Activated CD8-positive, alpha-beta T cell treated with anti-CD3 and anti-CD28 coated beads, Interleukin-2, amount 10 ng/mL, durations not matched to agents 7 days and 5 days (primary cell): ENCODE data around the gene FRYL. TPM values are rescaled to one million over a fixed set of nuclear protein-coding genes. Genes with fewer than 3 reads are reported as not detected.

Experiments
- ATAC-seq: fragments of 150-1000 bp; cut with Tn5 transposase; one replicate; pipeline ENCODE4 v1.10.0; 2021; ENCODE audit warnings: moderate library complexity
- CTCF ChIA-PET: fragments of 350-600 bp; sonication (Branson Sonifier 250); formaldehyde crosslinking; loops from one replicate; lab custom pipeline; 2021; ENCODE audit warnings: antibody characterized with exemption; lab: Charles Lee
- POLR2A ChIA-PET: fragments of 350-600 bp; sonication (Branson Sonifier 250); formaldehyde crosslinking; loops from one replicate; lab custom pipeline; 2021; ENCODE audit warnings: antibody characterized with exemption; lab: Charles Lee
- DNase-seq: peaks from one replicate; pipeline ENCODE4 v3.0.0-alpha.2; 2020
- H3K27ac Mint-ChIP-seq: one replicate; pipeline ENCODE4 v1.8.0; 2021; ENCODE audit warnings: mild to moderate bottlenecking, mixed read lengths
- H3K27me3 Mint-ChIP-seq: one replicate; pipeline ENCODE4 v1.8.0; 2021; ENCODE audit warnings: low read depth, mixed read lengths
- H3K36me3 Mint-ChIP-seq: one replicate; pipeline ENCODE4 v1.8.0; 2021; ENCODE audit warnings: low read depth, mixed read lengths
- H3K4me1 Mint-ChIP-seq: one replicate; pipeline ENCODE4 v1.8.0; 2021; ENCODE audit warnings: low read depth, mixed read lengths
- H3K4me3 Mint-ChIP-seq: one replicate; pipeline ENCODE4 v1.8.0; 2021; ENCODE audit warnings: mild to moderate bottlenecking, mixed read lengths
- H3K9me3 Mint-ChIP-seq: one replicate; pipeline ENCODE4 v1.8.0; 2022; ENCODE audit warnings: mixed read lengths; ENCODE audit not compliant: insufficient read depth
- total RNA-seq, 2 experiments: library from RNA; stranded (reverse); gene quantifications; one replicate each; pipeline ENCODE4 v1.2.3, GENCODE V29; 2021

The FRYL gene
- total RNA-seq, 2 experiments from 2014 or later, result 98.5 to 107 TPM

GRCh38 chr4:48483777-48484493, 296.1 kb downstream of the FRYL start:
- POLR2A ChIA-PET, result no interaction called here
- DNase-seq, result no peak
- peak; percentile 37 for ATAC-seq
- Mint-ChIP-seq H3K36me3 (peaks cover 4% of the 10 kb centered on the region), H3K4me1 (peaks cover 18% of the 10 kb centered on the region), H3K27ac (no peak overlapping the region), H3K27me3 (peaks cover 71% of the 10 kb centered on the region), H3K9me3 (no peaks in the 10 kb centered on the region), H3K4me3 (peak overlapping the region; percentile 49)
- CTCF ChIA-PET, result interaction anchor here (1.9 kb wide), 1 partner anchor 9 kb away, joined by 5 read pairs; no protein-coding TSS in a partner anchor

- ChIA-PET POLR2A (no interaction called here), CTCF (no interaction called here)
- ATAC-seq (peak; percentile 58), DNase-seq (no peak)
- Mint-ChIP-seq H3K4me1 (peaks cover 18% of the 10 kb centered on the region), H3K27ac (no peak within 1 kb of the TSS), H3K9me3 (no peaks in the 10 kb centered on the region), H3K27me3 (peaks cover 66% of the 10 kb centered on the region), H3K36me3 (peaks cover 4% of the 10 kb centered on the region), H3K4me3 (peak within 1 kb of the TSS; percentile 49)
Observed at GRCh38 chr4:48483006-48483776, 296.9 kb downstream of the FRYL start, which contains the start of gene SLC10A4. SLC10A4 (plus strand) TSS chr4:48483343; CDS start chr4:48483562, 219 bp downstream.

- Mint-ChIP-seq H3K9me3 (no peaks in the 10 kb centered on the region), H3K36me3 (peaks cover 4% of the 10 kb centered on the region), H3K27me3 (peaks cover 54% of the 10 kb centered on the region), H3K4me3 (no peak overlapping the region), H3K4me1 (peaks cover 18% of the 10 kb centered on the region), H3K27ac (no peak overlapping the region)
- ChIA-PET POLR2A (no interaction called here), CTCF (interaction anchor here (0.8 kb wide), 1 partner anchor 26 kb away, joined by 3 read pairs; no protein-coding TSS in a partner anchor)
- ATAC-seq (no peak), DNase-seq (no peak)
Observed at GRCh38 chr4:48481581-48481980, 298.5 kb downstream of the FRYL start.

- no peaks in the 10 kb centered on the region for H3K36me3 Mint-ChIP-seq
- H3K9me3 Mint-ChIP-seq, result no peaks in the 10 kb centered on the region
- ATAC-seq (no peak), DNase-seq (no peak)
- no peak overlapping the region for H3K4me3 Mint-ChIP-seq
- no peak overlapping the region for H3K27ac Mint-ChIP-seq
- POLR2A ChIA-PET, result no interaction called here
- H3K27me3 Mint-ChIP-seq, result peaks cover 35% of the 10 kb centered on the region
- H3K4me1 Mint-ChIP-seq, result peaks cover 5% of the 10 kb centered on the region
- CTCF ChIA-PET, result no interaction called here
Observed at GRCh38 chr4:48478273-48478672, 301.8 kb downstream of the FRYL start.

- Mint-ChIP-seq H3K9me3 (no peaks in the 10 kb centered on the region), H3K4me3 (no peak overlapping the region), H3K27ac (no peak overlapping the region), H3K27me3 (peaks cover 12% of the 10 kb centered on the region), H3K4me1 (no peaks in the 10 kb centered on the region), H3K36me3 (no peaks in the 10 kb centered on the region)
- ChIA-PET CTCF (interaction anchor here (1.2 kb wide), 1 partner anchor 12 kb away, joined by 3 read pairs; no protein-coding TSS in a partner anchor), POLR2A (no interaction called here)
- DNase-seq (no peak), ATAC-seq (no peak)
Observed at GRCh38 chr4:48475770-48476169, 304.3 kb downstream of the FRYL start.

- H3K27me3 Mint-ChIP-seq, result peaks cover 13% of the 10 kb centered on the region
- CTCF ChIA-PET, result interaction anchor here (0.6 kb wide), 1 partner anchor 55 kb away, joined by 3 read pairs; no protein-coding TSS in a partner anchor
- no peak for DNase-seq
- no peak for ATAC-seq
- H3K9me3 Mint-ChIP-seq, result no peaks in the 10 kb centered on the region
- no peaks in the 10 kb centered on the region for H3K4me1 Mint-ChIP-seq
- H3K4me3 Mint-ChIP-seq, result no peak overlapping the region
- H3K36me3 Mint-ChIP-seq, result no peaks in the 10 kb centered on the region
- POLR2A ChIA-PET, result no interaction called here
- H3K27ac Mint-ChIP-seq, result no peak overlapping the region
Observed at GRCh38 chr4:48472794-48473193, 307.3 kb downstream of the FRYL start.

GRCh38 chr4:48470570-48470969, 309.5 kb downstream of the FRYL start:
- Mint-ChIP-seq H3K27ac (no peak overlapping the region), H3K36me3 (no peaks in the 10 kb centered on the region), H3K4me1 (no peaks in the 10 kb centered on the region), H3K4me3 (no peak overlapping the region), H3K9me3 (no peaks in the 10 kb centered on the region), H3K27me3 (peaks cover 11% of the 10 kb centered on the region)
- ATAC-seq, result no peak
- CTCF ChIA-PET, result no interaction called here
- POLR2A ChIA-PET, result no interaction called here
- DNase-seq, result no peak

- no peak overlapping the region for H3K27ac Mint-ChIP-seq
- no peak for ATAC-seq
- ChIA-PET POLR2A (no interaction called here), CTCF (no interaction called here)
- no peak overlapping the region for H3K4me3 Mint-ChIP-seq
- peaks cover 9% of the 10 kb centered on the region for H3K27me3 Mint-ChIP-seq
- H3K4me1 Mint-ChIP-seq, result no peaks in the 10 kb centered on the region
- no peak for DNase-seq
- H3K9me3 Mint-ChIP-seq, result no peaks in the 10 kb centered on the region
- no peaks in the 10 kb centered on the region for H3K36me3 Mint-ChIP-seq
Observed at GRCh38 chr4:48470137-48470536, 309.9 kb downstream of the FRYL start.

GRCh38 chr4:48467891-48468290, 312.2 kb downstream of the FRYL start:
- ChIA-PET CTCF (no interaction called here), POLR2A (no interaction called here)
- no peaks in the 10 kb centered on the region for H3K4me1 Mint-ChIP-seq
- peaks cover 12% of the 10 kb centered on the region for H3K27me3 Mint-ChIP-seq
- ATAC-seq (no peak), DNase-seq (no peak)
- no peak overlapping the region for H3K27ac Mint-ChIP-seq
- H3K36me3 Mint-ChIP-seq, result no peaks in the 10 kb centered on the region
- no peaks in the 10 kb centered on the region for H3K9me3 Mint-ChIP-seq
- H3K4me3 Mint-ChIP-seq, result no peak overlapping the region

- H3K9me3 Mint-ChIP-seq, result no peaks in the 10 kb centered on the region
- H3K36me3 Mint-ChIP-seq, result no peaks in the 10 kb centered on the region
- ChIA-PET CTCF (no interaction called here), POLR2A (no interaction called here)
- no peak overlapping the region for H3K27ac Mint-ChIP-seq
- H3K4me3 Mint-ChIP-seq, result no peak overlapping the region
- DNase-seq, result no peak
- no peaks in the 10 kb centered on the region for H3K4me1 Mint-ChIP-seq
- H3K27me3 Mint-ChIP-seq, result peaks cover 12% of the 10 kb centered on the region
- ATAC-seq, result no peak
Observed at GRCh38 chr4:48467442-48467841, 312.6 kb downstream of the FRYL start.

- POLR2A ChIA-PET, result no interaction called here
- CTCF ChIA-PET, result no interaction called here
- H3K27ac Mint-ChIP-seq, result no peak overlapping the region
- peaks cover 3% of the 10 kb centered on the region for H3K27me3 Mint-ChIP-seq
- no peak overlapping the region for H3K4me3 Mint-ChIP-seq
- H3K9me3 Mint-ChIP-seq, result no peaks in the 10 kb centered on the region
- DNase-seq (no peak), ATAC-seq (no peak)
- H3K36me3 Mint-ChIP-seq, result no peaks in the 10 kb centered on the region
- H3K4me1 Mint-ChIP-seq, result no peaks in the 10 kb centered on the region
Observed at GRCh38 chr4:48462363-48462762, 317.7 kb downstream of the FRYL start.

GRCh38 chr4:48461000-48461399, 319.1 kb downstream of the FRYL start:
- Mint-ChIP-seq H3K27ac (no peak overlapping the region), H3K4me3 (no peak overlapping the region), H3K9me3 (no peaks in the 10 kb centered on the region), H3K36me3 (no peaks in the 10 kb centered on the region), H3K4me1 (no peaks in the 10 kb centered on the region), H3K27me3 (peaks cover 5% of the 10 kb centered on the region)
- ATAC-seq, result no peak
- DNase-seq, result no peak
- CTCF ChIA-PET, result no interaction called here
- POLR2A ChIA-PET, result no interaction called here
